HG02970 (cell line): ENCODE data around the gene RBM8A.
A peak's percentile ranks its signal among the peaks of the same experiment; 100 is the strongest.

Experiments
- ATAC-seq: cut with Tn5 transposase; IDR thresholded peaks from one replicate; pipeline ENCODE4 v1.9.1; 2021; ENCODE audit warnings: mild to moderate bottlenecking, moderate library complexity, moderate number of reproducible peaks; ENCODE audit not compliant: unreplicated experiment, low FRiP score

The RBM8A gene

DNA sequence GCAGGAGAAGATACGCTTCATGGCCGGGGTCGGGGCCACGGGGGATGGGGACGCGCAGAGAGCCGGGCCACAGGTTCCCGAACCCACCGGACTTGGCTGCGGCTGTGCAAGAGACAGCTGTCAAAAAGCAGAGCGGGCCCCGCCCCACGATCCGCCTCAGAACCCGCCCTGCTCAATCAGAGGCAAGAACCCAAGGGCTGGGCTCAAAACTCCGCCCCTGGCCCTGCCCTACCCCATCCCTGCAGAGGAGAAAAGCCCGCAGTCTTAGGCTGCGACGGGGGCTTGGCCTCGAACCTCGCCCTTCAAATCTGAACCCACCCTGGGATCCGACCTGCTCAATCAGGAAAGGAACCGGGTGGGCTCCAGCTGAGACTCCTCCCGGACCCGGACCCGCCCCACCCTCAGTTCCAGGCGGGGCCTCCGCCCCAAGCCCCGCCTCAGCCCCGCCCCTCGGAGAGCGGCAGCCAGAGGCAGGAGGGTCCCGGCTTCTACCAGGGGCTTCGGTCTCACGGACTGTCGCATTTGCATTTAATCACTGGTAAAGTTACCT, 41.5 kb downstream of the RBM8A start, which contains the start of gene ANKRD35:
TSS of gene ANKRD35 (minus strand) at position 129 of the 550 bp plus-strand sequence. CDS start at position 21, 108 bp downstream.
- peak; percentile 88 for ATAC-seq

DNA sequence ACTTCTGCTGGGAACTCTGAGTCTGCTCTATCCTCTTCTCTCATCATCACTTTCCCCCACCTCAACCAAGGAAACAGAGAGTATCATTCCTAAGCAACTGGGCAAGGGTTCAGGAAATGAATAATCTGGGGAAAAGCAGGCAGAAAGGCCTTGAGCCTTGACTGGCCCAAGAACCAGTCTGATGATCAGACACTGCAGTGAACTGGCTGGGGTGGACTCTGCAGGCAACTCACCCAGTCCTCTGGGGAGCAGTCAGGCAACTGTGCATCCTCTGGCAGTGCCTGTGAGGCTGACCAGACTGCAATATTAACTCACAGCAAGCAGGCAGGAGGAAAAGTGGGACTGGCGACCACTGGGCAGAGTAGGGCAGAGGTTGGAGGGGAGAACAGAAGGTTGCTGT, 42.6 kb downstream of the RBM8A start:
- ATAC-seq, result no peak

DNA sequence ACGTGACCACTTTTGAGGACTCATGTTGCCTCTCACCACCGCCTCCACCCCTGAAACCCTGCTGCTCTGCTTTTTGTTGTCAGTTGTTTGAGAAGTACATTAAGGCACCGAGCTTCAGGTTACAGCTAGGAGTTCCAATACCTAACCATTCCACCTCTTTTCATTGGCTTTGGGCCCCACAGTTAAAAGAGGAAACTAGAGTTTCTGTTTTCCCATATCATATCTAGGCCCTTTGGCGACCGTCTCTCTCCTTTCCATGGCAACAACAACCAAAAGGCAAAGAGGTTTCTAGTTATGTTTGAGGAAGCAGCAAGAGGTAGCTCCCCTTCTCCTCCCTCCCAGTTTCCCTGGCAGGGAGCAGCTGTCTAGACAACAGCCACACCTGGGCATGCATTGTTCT, 47.5 kb downstream of the RBM8A start:
- no peak for ATAC-seq

DNA sequence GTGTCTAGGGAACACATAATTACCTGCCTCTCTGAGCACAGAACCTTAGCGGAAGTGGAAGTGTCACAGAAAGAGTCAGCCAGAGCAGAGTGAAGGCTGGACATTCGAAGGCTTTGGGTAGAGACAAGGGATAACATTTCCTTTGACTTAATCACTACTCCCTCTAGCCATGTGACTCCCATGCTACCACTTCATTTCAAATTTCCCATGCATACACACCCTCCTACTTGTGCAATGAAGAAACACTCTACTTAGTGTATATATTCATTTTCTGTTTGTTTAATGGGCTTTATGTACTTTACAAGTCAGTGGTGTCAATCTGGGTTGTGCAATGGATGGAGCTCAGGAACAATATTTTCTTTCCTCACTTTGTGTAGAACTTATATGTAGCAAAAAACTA, 48.6 kb downstream of the RBM8A start:
- ATAC-seq, result no peak

DNA sequence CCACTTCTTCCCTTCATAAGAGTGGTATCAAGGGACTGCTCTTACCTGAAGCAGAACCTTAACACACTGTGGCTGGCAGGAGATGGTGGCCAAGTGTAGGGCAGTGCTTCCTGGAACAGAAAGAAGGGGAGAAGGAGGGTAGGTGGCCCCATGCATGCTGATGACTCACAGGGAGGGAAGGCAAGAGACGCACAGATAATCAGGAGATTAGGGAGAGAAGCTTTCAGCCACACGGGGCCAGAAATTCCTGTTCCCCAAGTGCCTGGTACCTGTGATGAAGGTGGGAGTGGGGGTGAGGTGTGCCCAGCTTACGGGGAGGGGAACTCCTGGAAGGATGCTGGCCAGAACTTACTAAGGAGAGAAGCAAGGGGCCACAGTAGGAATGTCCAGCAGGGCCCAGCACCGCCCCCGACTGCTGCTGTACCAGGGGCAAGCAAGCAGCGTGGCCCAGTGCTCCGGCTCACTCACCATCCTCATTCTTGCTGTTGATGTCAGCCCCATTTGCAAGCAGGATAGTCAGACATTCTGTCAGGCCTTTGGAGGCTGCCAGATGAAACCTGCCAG, 49.3 kb downstream of the RBM8A start:
- ATAC-seq, result no peak

DNA sequence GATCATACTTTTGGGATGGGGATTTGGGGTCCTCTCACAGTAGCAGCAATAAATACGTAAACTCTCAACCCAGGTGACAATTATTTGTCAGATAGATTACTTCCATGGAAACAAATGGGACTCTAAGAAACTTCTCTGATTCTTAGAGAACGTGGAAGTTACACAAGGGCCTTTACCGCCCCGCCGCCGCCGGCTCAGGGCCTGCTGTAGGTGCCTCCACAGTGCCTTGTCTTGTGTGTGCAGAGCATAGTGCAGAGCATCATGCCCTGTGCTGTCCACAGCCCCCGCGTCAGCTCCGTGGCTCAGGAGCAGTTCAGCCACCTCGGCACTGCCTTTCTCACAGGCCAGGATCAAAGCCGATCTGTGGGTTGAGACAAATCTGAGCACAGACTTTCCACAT, 52.6 kb downstream of the RBM8A start:
- no peak for ATAC-seq

DNA sequence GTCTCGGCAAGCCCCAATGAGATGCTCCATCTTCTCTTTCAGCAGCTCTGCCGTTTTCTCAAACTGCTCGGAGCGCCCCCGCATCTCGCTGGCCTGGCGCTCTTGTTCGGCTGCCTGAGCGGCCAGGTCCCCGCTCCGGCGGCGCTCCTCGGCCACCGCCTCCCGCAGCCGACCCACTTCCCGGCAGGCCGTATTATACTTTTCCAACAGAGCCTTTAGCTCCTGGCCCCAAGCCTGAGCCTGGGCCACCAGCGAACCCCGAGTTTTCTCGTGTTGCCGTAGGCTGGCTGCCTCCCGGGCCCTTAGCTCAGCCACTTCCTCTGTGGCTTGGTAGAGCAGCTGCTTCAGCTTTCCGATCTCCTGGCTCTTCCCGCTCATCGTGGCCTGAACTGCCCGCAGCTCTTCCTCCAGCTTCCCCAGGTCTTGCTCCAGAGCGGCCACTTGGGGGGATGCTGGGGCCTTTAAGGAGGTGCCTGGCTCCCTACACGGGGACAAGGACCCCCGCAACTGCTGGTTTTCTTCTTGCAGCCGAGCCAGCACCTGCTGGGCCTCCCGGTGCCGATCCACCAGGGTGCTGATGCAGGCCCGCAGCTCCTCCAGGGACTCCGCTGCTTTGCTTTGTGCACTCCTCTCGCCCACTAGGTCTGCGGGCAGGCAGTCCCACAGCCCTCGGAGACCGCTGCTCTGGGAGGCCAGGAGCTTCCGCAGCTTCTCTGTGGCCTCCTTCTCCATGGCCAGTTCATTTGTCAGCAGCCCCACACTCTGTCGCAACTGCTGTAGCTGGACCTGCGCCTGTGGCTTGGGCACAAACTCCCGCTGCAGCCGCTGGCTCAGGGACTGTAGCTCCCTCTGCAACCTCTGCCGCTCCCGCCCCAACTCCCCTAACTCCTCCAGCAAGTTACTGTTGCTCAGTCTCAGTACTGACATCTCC, 55.0 kb downstream of the RBM8A start:
- no peak for ATAC-seq
